SK-MEL-5 (cell line): Measurements from ENCODE around the gene ZFP57. TPM values are rescaled to one million over a fixed set of nuclear protein-coding genes. Genes with fewer than 3 reads are reported as not detected.
"Not testable (repeated sequence)": the region's sequence is repeated elsewhere in the genome, so short reads cannot be mapped to it uniquely, and the experiment has no call there.

Experiments
- DNase-seq: peaks from one replicate; pipeline ENCODE4 v3.0.0-alpha.2; 2016; ENCODE audit warnings: low read depth, low spot score
- in situ Hi-C: cut with HindIII; loops from 2 replicates; pipeline ENCODE4 v1.10.0; 2016; ENCODE audit warnings: low sequenced_read_pairs, high pct_unique_total_duplicates, low pct_unique_long_range_greater_than_20kb
- total RNA-seq: library from RNA; depleted of rRNA; stranded (reverse); fragments of >200 nt; shearing (Covaris generic); gene quantifications from 2 replicates; pipeline ENCODE4 v1.2.3, GENCODE V29; 2014

Gene ZFP57
- total RNA-seq, 1 experiment from 2014 or later, result not detected

GRCh38 chr6:29665942-29666825, 14.8 kb downstream of the ZFP57 start:
- in situ Hi-C loops, result no loop called here

GRCh38 chr6:29663300-29664042, 17.5 kb downstream of the ZFP57 start:
- in situ Hi-C loops, result no loop called here

More at GRCh38 chr6:29665942-29666825, 14.8 kb downstream of the ZFP57 start:
- no peak for DNase-seq

DNA sequence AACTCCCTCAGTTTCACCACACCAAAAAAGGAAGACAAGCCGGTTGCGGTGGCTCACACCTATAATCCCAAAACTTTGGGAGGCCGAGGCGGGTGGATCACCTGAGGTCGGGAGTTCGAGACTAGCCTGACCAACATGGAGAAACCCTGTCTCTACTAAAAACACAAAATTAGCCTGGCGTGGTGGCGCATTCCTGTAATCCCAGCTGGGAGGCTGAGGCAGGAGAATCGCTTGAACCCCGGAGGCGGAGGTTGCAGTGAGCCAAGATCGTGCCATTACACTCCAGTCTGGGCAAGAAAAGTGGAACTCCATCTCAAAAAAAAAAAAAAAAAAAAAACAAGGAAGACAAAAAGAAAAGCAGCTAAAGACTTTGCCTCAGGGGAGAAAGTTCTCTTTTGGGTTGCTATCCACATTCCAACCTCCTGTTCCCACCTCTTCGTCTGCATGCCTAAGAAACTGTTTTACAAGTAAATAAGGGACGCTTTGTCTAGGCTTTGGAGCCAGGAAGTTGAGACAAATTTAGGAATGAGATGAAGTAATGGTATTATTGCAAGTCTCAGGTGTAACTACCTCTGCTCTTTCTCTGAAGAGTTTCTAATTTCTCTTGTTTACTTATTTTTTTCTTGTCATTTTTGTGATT, 19.3 kb downstream of the ZFP57 start:
- in situ Hi-C loops, result not testable (repeated sequence)
- DNase-seq, result peak; percentile 86

More at GRCh38 chr6:29663300-29664042, 17.5 kb downstream of the ZFP57 start:
- DNase-seq, result no peak

GRCh38 chr6:29661071-29661470, 19.9 kb downstream of the ZFP57 start:
- DNase-seq, result peak; percentile 23
- in situ Hi-C loops, result no loop called here

DNA sequence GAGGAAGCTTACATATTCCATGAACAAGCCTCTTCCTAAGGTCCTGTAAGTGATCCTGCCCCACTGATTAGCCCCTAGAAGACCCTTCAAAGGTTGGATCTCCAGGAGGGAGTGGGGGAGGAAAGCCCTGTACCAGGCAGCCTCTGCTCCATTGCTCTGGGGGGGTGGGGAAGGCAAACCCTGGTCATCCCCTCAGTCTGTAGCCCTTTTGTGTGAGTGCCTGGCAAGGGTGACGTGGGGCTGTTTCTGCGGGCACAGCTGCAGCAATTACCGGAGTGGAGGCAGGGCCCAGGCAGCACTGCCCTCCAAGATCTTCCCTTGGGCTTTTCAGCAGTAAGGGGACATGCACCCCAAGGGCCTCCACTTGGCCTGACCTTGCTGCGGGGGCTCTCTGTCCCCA, 24.2 kb downstream of the ZFP57 start, which contains the start of gene MOG:
Gene MOG (plus strand): TSS at position 295 of the 400 bp plus-strand sequence. CDS start 118 bp downstream, outside the sequence.
- in situ Hi-C loops, result no loop called here
- DNase-seq, result no peak

DNA sequence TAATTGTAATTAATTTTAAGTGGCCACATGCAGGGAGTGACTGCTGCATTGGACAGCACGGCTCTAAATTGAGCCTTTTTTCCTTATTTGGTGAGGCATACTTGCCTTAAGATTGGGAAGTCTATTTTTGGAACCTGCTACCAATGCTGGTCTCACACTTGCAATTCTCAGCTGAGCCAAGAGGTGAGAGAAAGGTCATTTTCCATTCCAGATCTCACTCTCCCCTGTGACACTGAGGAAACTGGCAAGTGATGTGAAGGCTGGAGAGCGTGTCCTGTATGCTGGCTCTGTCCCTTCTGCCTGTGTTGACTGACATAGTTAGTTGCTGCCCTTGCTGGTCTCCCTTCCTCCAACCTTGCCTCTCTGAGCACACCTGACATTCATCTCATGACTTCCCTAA, 24.8 kb downstream of the ZFP57 start:
- in situ Hi-C loops, result no loop called here
- DNase-seq, result no peak

GRCh38 chr6:29655658-29656057, 25.3 kb downstream of the ZFP57 start:
- in situ Hi-C loops, result no loop called here
- no peak for DNase-seq

- DNase-seq, result peak; percentile 74
- in situ Hi-C loops, result no loop called here
These were observed 27.4 kb downstream of the ZFP57 start for GRCh38 chr6:29653452-29654038.

GRCh38 chr6:29652198-29652584, 28.8 kb downstream of the ZFP57 start:
- DNase-seq, result no peak
- in situ Hi-C loops, result no loop called here

GRCh38 chr6:29651413-29652197, 29.3 kb downstream of the ZFP57 start:
- DNase-seq, result peak; percentile 64
- in situ Hi-C loops, result no loop called here

- DNase-seq, result peak; percentile 98
- in situ Hi-C loops, result no loop called here
These were observed 31.0 kb downstream of the ZFP57 start for GRCh38 chr6:29649701-29650673.

GRCh38 chr6:29647927-29648642, 32.9 kb downstream of the ZFP57 start:
- in situ Hi-C loops, result no loop called here
- peak; percentile 73 for DNase-seq

GRCh38 chr6:29641430-29642148, 39.4 kb downstream of the ZFP57 start:
- in situ Hi-C loops, result no loop called here
- no peak for DNase-seq

- DNase-seq, result no peak
- in situ Hi-C loops, result no loop called here
These were observed 43.7 kb downstream of the ZFP57 start for GRCh38 chr6:29637247-29637646.

GRCh38 chr6:29633534-29633905, 47.4 kb downstream of the ZFP57 start:
- DNase-seq, result no peak
- in situ Hi-C loops, result no loop called here
